ENCODE results near the gene ZBTB46. TPM values are rescaled to one million over a fixed set of nuclear protein-coding genes. Genes with fewer than 3 reads are reported as not detected.
A peak's percentile ranks its signal among the peaks of the same experiment; 100 is the strongest.

ZBTB46 gene
- total RNA-seq, 1 donor = 13.8 TPM

GRCh38 chr20:63792866-63793265, 38.2 kb downstream of the ZBTB46 start:
- no peak overlapping the region for H3K4me3 ChIP-seq (ENCODE audit: low read depth, low read length)
- TF ChIP-seq, protein P1, sequence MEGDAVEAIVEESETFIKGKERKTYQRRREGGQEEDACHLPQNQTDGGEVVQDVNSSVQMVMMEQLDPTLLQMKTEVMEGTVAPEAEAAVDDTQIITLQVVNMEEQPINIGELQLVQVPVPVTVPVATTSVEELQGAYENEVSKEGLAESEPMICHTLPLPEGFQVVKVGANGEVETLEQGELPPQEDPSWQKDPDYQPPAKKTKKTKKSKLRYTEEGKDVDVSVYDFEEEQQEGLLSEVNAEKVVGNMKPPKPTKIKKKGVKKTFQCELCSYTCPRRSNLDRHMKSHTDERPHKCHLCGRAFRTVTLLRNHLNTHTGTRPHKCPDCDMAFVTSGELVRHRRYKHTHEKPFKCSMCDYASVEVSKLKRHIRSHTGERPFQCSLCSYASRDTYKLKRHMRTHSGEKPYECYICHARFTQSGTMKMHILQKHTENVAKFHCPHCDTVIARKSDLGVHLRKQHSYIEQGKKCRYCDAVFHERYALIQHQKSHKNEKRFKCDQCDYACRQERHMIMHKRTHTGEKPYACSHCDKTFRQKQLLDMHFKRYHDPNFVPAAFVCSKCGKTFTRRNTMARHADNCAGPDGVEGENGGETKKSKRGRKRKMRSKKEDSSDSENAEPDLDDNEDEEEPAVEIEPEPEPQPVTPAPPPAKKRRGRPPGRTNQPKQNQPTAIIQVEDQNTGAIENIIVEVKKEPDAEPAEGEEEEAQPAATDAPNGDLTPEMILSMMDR (IDR thresholded peaks at IDR 0.05; ENCODE audit: insufficient read depth, low read depth, low read length) = no peak
- no peak for DNase-seq (ENCODE audit: low read depth)

GRCh38 chr20:63791497-63792156, 39.4 kb downstream of the ZBTB46 start:
- TF ChIP-seq, protein P1 (IDR thresholded peaks at IDR 0.05; ENCODE audit: insufficient read depth, low read depth, low read length) = no peak
- H3K4me3 ChIP-seq (ENCODE audit: low read depth, low read length) = no peak overlapping the region
- DNase-seq (ENCODE audit: low read depth) = peak; percentile 24

- TF ChIP-seq, protein P1 (IDR thresholded peaks at IDR 0.05; ENCODE audit: insufficient read depth, low read depth, low read length) = no peak
- no peak for DNase-seq (ENCODE audit: low read depth)
- H3K4me3 ChIP-seq (ENCODE audit: low read depth, low read length) = no peak overlapping the region
Observed at GRCh38 chr20:63790572-63791168, 40.4 kb downstream of the ZBTB46 start.

GRCh38 chr20:63789836-63790571, 41.1 kb downstream of the ZBTB46 start:
- no peak for DNase-seq (ENCODE audit: low read depth)
- TF ChIP-seq, protein P1 (IDR thresholded peaks at IDR 0.05; ENCODE audit: insufficient read depth, low read depth, low read length) = no peak

DNA sequence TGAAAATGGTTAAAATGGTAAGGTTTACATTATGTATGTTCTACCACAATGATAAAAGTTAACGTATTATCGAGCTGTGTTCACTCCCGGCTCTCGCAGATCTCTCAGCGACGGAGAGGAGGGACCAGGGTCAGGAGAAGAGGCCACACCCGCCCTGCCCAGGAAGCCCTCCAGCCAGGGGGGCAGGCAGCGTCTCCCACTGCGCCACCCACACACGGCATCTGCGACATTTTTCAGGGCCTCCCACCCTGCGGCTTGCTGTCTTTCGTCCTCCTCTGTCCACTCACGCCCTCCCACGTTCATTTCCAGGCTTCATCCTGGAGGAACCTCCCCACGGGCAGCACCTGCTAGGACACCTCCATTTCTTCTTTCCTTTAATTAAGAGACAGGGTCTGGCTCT, 43.3 kb downstream of the ZBTB46 start:
- H3K4me3 ChIP-seq (ENCODE audit: low read depth, low read length) = no peak overlapping the region
- DNase-seq (ENCODE audit: low read depth) = no peak
- TF ChIP-seq, protein P1 (IDR thresholded peaks at IDR 0.05; ENCODE audit: insufficient read depth, low read depth, low read length) = no peak

More at GRCh38 chr20:63789836-63790571, 41.1 kb downstream of the ZBTB46 start:
- H3K4me3 ChIP-seq (ENCODE audit: low read depth, low read length) = no peak overlapping the region

GRCh38 chr20:63787302-63787701, 43.8 kb downstream of the ZBTB46 start:
- no peak overlapping the region for H3K4me3 ChIP-seq (ENCODE audit: low read depth, low read length)
- DNase-seq (ENCODE audit: low read depth) = no peak
- TF ChIP-seq, protein P1 (IDR thresholded peaks at IDR 0.05; ENCODE audit: insufficient read depth, low read depth, low read length) = no peak
